Measurements from ENCODE around the gene ING4.

GRCh38 chr12:6618483-6619225 is 44.3 kb downstream of the ING4 start:
- no peak for TF ChIP-seq CTCF (IDR thresholded peaks at IDR 0.05)
- no peak for TF ChIP-seq POLR2A (IDR thresholded peaks at IDR 0.05)

Data from uterus (tissue), 2 donors.